ENCODE measurements around the gene TMX4.

DNA sequence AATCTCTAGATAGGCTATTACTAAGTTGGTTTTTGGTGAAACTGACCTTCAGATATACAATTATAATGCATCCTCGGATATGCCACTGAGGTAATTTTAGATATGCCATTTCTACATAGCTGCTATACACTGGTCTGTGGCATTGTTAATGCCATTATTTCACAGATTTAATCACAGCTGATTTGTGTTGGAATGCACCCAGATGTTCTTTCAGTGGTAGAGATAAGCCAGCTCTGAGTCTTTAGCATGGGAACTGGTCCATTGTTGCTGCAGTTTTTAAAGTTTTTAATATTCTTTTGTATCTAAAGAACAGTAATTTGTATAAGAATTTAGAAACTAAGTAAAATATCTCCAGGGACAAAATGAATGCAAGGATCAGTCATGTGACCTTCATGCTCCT, 6.8 kb downstream of the TMX4 start:
- TF ChIP-seq, protein P1, sequence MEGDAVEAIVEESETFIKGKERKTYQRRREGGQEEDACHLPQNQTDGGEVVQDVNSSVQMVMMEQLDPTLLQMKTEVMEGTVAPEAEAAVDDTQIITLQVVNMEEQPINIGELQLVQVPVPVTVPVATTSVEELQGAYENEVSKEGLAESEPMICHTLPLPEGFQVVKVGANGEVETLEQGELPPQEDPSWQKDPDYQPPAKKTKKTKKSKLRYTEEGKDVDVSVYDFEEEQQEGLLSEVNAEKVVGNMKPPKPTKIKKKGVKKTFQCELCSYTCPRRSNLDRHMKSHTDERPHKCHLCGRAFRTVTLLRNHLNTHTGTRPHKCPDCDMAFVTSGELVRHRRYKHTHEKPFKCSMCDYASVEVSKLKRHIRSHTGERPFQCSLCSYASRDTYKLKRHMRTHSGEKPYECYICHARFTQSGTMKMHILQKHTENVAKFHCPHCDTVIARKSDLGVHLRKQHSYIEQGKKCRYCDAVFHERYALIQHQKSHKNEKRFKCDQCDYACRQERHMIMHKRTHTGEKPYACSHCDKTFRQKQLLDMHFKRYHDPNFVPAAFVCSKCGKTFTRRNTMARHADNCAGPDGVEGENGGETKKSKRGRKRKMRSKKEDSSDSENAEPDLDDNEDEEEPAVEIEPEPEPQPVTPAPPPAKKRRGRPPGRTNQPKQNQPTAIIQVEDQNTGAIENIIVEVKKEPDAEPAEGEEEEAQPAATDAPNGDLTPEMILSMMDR (IDR thresholded peaks at IDR 0.05; ENCODE audit: poor library complexity) = no peak
- no peak for TF ChIP-seq EZH2 (IDR thresholded peaks at IDR 0.05; ENCODE audit: borderline replicate concordance)
